ENCODE results near the gene TP53I13. TPM values are rescaled to one million over a fixed set of nuclear protein-coding genes. Genes with fewer than 3 reads are reported as not detected.

The TP53I13 gene
- total RNA-seq, 1 donor from 2014 or later, result 31.7 TPM

- Histone ChIP-seq H3K27ac (ENCODE audit: low read depth, low read length) (no peak overlapping the region), H3K9me3 (ENCODE audit: insufficient read depth, low read depth, low read length) (no peaks in the 10 kb centered on the region), H2AFZ (ENCODE audit: low read depth, low read length) (no peak overlapping the region), H3K4me3 (ENCODE audit: insufficient read depth, low read depth, low read length) (no peak overlapping the region), H3K9ac (ENCODE audit: low read length) (no peak overlapping the region), H3K27me3 (ENCODE audit: insufficient read depth, low read length) (no peaks in the 10 kb centered on the region), H3K36me3 (ENCODE audit: insufficient read depth, low read length) (no peaks in the 10 kb centered on the region), H3K79me2 (ENCODE audit: insufficient read depth, low read length) (no peaks in the 10 kb centered on the region), H3K4me2 (ENCODE audit: low read length) (no peak overlapping the region), H3K4me1 (ENCODE audit: insufficient read depth, low read length) (no peaks in the 10 kb centered on the region), H4K20me1 (ENCODE audit: insufficient read depth, low read length) (peaks cover 3% of the 10 kb centered on the region)
- Mint-ChIP-seq H3K27ac (ENCODE audit: unreplicated experiment) (no peak overlapping the region), H3K36me3 (ENCODE audit: low read depth, unreplicated experiment) (no peaks in the 10 kb centered on the region), H3K4me1 (ENCODE audit: low read depth, unreplicated experiment) (no peaks in the 10 kb centered on the region), H3K4me3 (ENCODE audit: unreplicated experiment) (no peak overlapping the region), H3K27me3 (ENCODE audit: low read depth, unreplicated experiment) (no peaks in the 10 kb centered on the region), H3K9me3 (ENCODE audit: unreplicated experiment) (no peaks in the 10 kb centered on the region)
- DNase-seq (ENCODE audit: low read depth), result no peak
- TF ChIP-seq EZH2 (IDR thresholded peaks at IDR 0.05; ENCODE audit: insufficient read depth, low read length), result no peak
- FAIRE-seq, result no peak
These were observed 39.2 kb downstream of the TP53I13 start for GRCh38 chr17:29607557-29608195.

GRCh38 chr17:29608986-29609385, 40.5 kb downstream of the TP53I13 start:
- peaks cover 2% of the 10 kb centered on the region for H3K36me3 Mint-ChIP-seq (ENCODE audit: low read depth, unreplicated experiment)
- DNase-seq (ENCODE audit: low read depth) (no peak), FAIRE-seq (no peak)
- Histone ChIP-seq H3K4me1 (ENCODE audit: insufficient read depth, low read length) (peaks cover 5% of the 10 kb centered on the region), H3K4me2 (ENCODE audit: low read length) (no peak overlapping the region), H3K36me3 (ENCODE audit: insufficient read depth, low read length) (no peaks in the 10 kb centered on the region), H3K9ac (ENCODE audit: low read length) (no peak overlapping the region), H2AFZ (ENCODE audit: low read depth, low read length) (no peak overlapping the region), H3K27ac (ENCODE audit: low read depth, low read length) (no peak overlapping the region), H3K9me3 (ENCODE audit: insufficient read depth, low read depth, low read length) (no peaks in the 10 kb centered on the region), H3K27me3 (ENCODE audit: insufficient read depth, low read length) (no peaks in the 10 kb centered on the region), H3K4me3 (ENCODE audit: insufficient read depth, low read depth, low read length) (no peak overlapping the region), H4K20me1 (ENCODE audit: insufficient read depth, low read length) (peaks cover 3% of the 10 kb centered on the region), H3K79me2 (ENCODE audit: insufficient read depth, low read length) (no peaks in the 10 kb centered on the region)
- no peak overlapping the region for H3K4me3 Mint-ChIP-seq (ENCODE audit: unreplicated experiment)
- no peaks in the 10 kb centered on the region for H3K4me1 Mint-ChIP-seq (ENCODE audit: low read depth, unreplicated experiment)
- H3K27ac Mint-ChIP-seq (ENCODE audit: unreplicated experiment), result no peak overlapping the region
- no peaks in the 10 kb centered on the region for H3K9me3 Mint-ChIP-seq (ENCODE audit: unreplicated experiment)
- H3K27me3 Mint-ChIP-seq (ENCODE audit: low read depth, unreplicated experiment), result no peaks in the 10 kb centered on the region
- TF ChIP-seq EZH2 (IDR thresholded peaks at IDR 0.05; ENCODE audit: insufficient read depth, low read length), result no peak
- no peak for TF ChIP-seq CTCF (IDR thresholded peaks at IDR 0.05; ENCODE audit: insufficient read depth, low read depth, low read length)

GRCh38 chr17:29610395-29610794, 41.9 kb downstream of the TP53I13 start:
- Histone ChIP-seq H3K4me1 (ENCODE audit: insufficient read depth, low read length) (peaks cover 11% of the 10 kb centered on the region), H3K9me3 (ENCODE audit: insufficient read depth, low read depth, low read length) (no peaks in the 10 kb centered on the region), H4K20me1 (ENCODE audit: insufficient read depth, low read length) (peaks cover 7% of the 10 kb centered on the region), H3K4me2 (ENCODE audit: low read length) (no peak overlapping the region), H3K27ac (ENCODE audit: low read depth, low read length) (no peak overlapping the region), H3K4me3 (ENCODE audit: insufficient read depth, low read depth, low read length) (no peak overlapping the region), H3K36me3 (ENCODE audit: insufficient read depth, low read length) (no peaks in the 10 kb centered on the region), H3K9ac (ENCODE audit: low read length) (no peak overlapping the region), H3K79me2 (ENCODE audit: insufficient read depth, low read length) (no peaks in the 10 kb centered on the region), H3K27me3 (ENCODE audit: insufficient read depth, low read length) (no peaks in the 10 kb centered on the region), H2AFZ (ENCODE audit: low read depth, low read length) (no peak overlapping the region)
- H3K9me3 Mint-ChIP-seq (ENCODE audit: unreplicated experiment), result no peaks in the 10 kb centered on the region
- TF ChIP-seq CTCF (IDR thresholded peaks at IDR 0.05; ENCODE audit: insufficient read depth, low read depth, low read length) (no peak), EZH2 (IDR thresholded peaks at IDR 0.05; ENCODE audit: insufficient read depth, low read length) (no peak)
- H3K4me1 Mint-ChIP-seq (ENCODE audit: low read depth, unreplicated experiment), result no peaks in the 10 kb centered on the region
- FAIRE-seq, result no peak
- peaks cover 2% of the 10 kb centered on the region for H3K36me3 Mint-ChIP-seq (ENCODE audit: low read depth, unreplicated experiment)
- no peak overlapping the region for H3K4me3 Mint-ChIP-seq (ENCODE audit: unreplicated experiment)
- no peak for DNase-seq (ENCODE audit: low read depth)
- peaks cover 3% of the 10 kb centered on the region for H3K27me3 Mint-ChIP-seq (ENCODE audit: low read depth, unreplicated experiment)
- no peak overlapping the region for H3K27ac Mint-ChIP-seq (ENCODE audit: unreplicated experiment)

Measured in astrocyte (in vitro differentiated cells and primary cell).